D721Med (cell line): ENCODE results near the gene MDN1.

Experiments used
- DNase-seq: peaks from one replicate; pipeline ENCODE4 v3.0.0; 2011; ENCODE audit warnings: low spot score; ENCODE audit not compliant: insufficient read length
- FAIRE-seq: peaks from 2 replicates; lab custom pipeline; 2011; peaks lifted over from hg19 to GRCh38; lab: Jason Lieb, UNC
- CTCF ChIP-seq: IDR thresholded peaks from 2 replicates; pipeline ENCODE4 v1.5.1; 2012; ENCODE audit warnings: mild to moderate bottlenecking, control low read depth; ENCODE audit not compliant: insufficient read depth; ENCODE audit errors: missing control alignments

MDN1 gene

GRCh38 chr6:89723046-89723445 lies 96.5 kb downstream of the MDN1 start:
- TF ChIP-seq CTCF: no peak
- no peak for FAIRE-seq
- DNase-seq: no peak

- TF ChIP-seq CTCF: no peak
- DNase-seq: no peak
- no peak for FAIRE-seq
These were observed 103.1 kb downstream of the MDN1 start for GRCh38 chr6:89716532-89716931.

- TF ChIP-seq CTCF: no peak
- no peak for FAIRE-seq
- DNase-seq: no peak
These were observed 107.8 kb downstream of the MDN1 start for GRCh38 chr6:89711801-89712200.

GRCh38 chr6:89708316-89708715 lies 111.3 kb downstream of the MDN1 start:
- no peak for TF ChIP-seq CTCF
- no peak for FAIRE-seq
- DNase-seq: no peak

GRCh38 chr6:89707766-89708165 lies 111.8 kb downstream of the MDN1 start:
- FAIRE-seq (no peak), DNase-seq (no peak)
- no peak for TF ChIP-seq CTCF

- FAIRE-seq: no peak
These were observed 113.5 kb downstream of the MDN1 start for GRCh38 chr6:89706121-89706520.

GRCh38 chr6:89703292-89703691 lies 116.3 kb downstream of the MDN1 start:
- no peak for TF ChIP-seq CTCF
- DNase-seq (no peak), FAIRE-seq (no peak)

More at GRCh38 chr6:89706121-89706520, 113.5 kb downstream of the MDN1 start:
- TF ChIP-seq CTCF: no peak
- no peak for DNase-seq
